Iris pigment epithelial cell (primary cell): ENCODE data around the gene ARID1B.

Experiments used
- DNase-seq: peaks from one replicate; pipeline ENCODE4 v3.0.0-alpha.2; 2011; ENCODE audit warnings: low read depth

Gene ARID1B

DNA sequence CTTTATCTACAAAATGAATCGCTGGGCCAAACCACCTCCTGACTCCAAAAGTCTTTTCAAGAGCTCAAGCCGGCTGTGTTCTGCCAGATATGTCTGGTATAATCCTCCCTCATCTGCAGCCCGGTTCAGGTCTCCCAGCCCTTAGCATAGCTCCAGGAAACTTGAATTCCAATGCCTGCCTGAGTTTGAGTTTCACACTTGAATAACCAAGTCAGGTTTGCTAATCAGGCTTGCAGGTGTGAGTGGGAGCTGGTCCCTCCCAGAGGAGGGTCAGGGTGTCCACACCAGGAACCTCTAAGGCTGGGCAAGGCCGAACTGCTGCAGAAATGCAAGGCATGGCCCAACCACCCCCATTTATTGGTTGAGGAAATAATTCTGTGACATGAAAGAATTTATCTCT lies 449.6 kb downstream of the ARID1B start:
- no peak for DNase-seq

DNA sequence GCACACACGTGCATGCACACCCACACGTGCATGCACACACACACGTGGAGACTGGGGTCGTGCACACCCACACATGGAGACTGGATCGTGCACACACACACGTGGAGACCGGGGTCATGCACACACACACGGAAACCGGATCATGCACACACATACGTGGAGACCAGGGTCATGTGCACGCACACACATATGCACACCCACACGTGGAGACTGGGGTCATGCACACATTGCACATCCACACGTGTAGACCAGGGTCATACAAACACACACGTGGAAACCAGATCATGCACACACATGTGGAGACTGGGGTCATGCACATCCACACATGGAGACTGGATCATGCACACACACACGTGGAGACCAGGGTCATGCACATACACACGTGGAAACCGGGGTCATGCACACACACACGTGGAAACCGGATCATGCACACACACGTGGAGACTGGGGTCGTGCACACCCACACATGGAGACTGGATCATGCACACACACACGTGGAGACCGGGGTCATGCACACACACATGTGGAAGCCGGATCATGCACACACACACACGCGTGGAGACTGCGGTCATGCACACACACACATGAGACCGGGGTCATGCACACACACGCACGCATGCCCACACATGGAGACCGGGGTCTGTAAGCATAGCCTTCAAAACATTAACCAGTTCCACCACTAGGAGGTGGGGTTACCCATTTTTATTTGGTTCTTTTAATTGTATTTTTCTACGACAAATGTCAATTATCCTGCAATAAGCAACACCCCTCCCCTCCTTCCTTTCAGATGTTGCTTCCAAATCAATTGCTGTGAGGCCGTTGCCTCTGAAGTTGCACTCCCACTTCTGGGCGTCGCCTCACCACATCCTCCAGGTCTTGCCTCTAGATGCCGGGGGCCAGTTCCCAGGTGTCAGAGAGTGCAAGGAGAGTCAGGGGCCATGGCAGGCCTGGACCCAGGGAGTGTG lies 450.3 kb downstream of the ARID1B start:
- DNase-seq, result no peak

DNA sequence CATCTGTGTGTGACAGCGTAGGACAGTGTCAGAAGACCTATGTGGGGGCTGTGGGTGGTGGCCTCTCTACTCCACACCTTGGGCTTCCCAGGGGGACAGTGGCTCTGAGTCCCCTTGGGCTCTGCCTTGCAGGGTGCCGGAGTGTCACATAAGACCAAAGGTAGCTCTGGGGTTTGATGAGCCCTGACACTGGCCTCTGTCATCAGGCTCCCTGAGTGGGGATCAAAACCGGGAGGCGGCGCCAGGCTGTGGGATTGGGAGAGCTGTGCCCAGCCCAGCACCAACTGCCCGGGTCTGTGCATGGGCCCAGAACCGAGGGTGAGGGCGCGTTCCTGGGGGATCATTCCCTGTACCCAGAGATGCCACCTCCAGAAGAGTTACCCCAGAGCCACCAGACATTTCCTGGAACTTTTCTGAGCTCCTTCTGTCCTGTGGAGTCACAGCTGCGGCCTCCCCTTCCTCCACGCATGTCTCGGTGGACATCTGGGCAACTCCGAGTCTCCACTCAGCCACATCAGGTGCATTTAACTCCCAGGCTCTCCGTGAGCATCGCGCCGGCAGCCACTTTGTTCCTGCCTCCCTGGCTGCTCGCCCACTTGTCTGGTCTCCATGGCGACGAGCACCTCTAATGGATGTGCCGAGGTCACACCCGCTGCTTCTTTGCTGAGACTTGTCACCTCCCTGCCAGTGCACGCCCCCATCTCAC lies 451.4 kb downstream of the ARID1B start:
- no peak for DNase-seq

DNA sequence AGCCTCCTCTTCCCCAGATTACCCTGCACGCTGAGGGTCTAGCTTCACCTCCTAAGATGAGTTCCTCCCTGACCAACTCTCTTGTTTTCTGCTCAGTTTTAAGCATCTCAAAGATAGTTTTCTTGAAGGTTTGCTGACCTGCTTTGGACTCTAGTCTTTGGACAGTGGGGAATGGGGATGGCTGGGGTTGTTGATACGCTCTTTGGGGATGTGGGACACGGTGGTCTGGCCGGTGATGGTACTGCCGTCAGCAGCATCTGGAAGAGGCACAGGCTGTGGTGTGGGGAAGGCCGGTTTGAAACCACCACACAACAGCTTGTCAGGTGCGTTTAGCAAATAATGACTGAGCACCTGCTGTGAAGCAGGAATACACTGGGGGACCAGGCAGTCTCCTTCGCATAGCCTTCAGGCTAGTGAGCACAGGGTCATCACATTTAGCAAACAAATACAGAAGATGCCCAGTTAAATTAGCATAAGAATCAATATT lies 452.0 kb downstream of the ARID1B start:
- DNase-seq, result no peak

DNA sequence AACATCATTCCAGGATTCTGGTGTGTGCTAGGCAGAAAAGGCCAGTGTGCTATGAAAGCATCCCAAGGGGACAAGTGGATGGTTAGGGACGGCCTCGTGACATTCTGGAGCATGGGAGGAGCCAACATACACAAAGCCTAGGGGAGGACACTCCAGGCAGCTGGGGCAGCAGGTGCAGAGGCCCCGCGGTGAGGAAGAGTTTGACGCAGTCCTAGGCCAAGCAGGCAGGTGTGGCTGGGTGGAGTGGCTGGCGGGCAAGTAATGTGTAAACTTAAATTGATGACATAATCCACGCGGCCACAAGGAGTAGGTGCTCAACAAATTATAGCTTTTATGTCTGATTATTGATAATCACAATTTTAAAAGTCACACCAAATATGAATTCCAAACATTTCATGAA lies 452.5 kb downstream of the ARID1B start:
- DNase-seq, result no peak

DNA sequence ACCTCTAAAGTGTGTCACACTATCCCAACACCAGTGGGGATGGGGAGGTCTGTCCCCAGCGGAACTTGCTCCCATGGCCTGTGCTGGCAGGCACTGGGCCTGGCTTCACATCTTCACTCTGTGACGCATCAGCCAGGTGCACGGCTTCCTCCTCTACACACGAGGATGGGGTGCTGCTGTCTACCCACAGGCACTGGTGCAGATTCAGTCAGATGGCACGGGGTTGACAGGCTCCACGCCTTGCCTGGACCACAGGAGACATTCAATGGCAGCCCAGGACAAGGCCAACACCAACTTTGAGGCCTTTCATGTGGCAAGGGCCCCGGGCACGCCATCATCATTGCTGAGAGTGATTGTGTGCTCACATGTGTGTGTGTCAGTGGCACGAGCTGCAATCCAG lies 453.7 kb downstream of the ARID1B start:
- no peak for DNase-seq

DNA sequence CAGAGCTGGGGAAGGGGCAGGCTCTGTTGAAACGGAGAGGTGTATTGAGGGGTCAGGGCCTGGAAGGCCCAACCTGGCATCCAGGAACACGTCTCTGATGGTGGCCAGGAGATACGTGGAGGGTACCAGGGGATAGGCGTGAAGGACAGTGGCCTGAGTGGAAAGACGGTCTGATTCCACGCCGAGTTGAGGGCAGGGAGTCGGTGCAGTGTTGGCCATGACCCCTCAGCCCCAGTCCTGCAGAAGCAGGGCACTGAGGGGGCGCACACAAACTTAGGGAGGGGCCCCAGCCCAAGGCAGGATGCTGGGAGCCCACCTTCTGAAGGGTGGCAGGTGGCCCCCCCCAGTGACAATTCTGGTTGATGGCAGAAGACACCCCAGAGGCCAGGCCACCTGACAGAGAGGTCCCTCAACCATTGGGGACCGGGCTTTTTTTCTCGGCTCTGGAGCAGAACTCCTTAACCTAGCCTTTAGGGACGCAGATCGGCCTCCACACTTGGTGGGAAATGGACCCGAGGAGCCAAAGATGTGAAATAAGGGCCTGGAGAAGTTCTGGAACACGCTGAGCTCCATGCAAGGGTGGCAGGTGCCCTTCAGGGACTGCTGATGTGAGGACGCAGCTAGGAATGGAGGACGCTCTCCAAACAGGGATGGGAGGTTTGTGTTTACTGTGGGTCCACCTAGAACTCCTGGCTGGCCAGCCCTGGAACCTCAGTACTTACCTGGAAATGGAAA lies 455.1 kb downstream of the ARID1B start:
- DNase-seq, result no peak

DNA sequence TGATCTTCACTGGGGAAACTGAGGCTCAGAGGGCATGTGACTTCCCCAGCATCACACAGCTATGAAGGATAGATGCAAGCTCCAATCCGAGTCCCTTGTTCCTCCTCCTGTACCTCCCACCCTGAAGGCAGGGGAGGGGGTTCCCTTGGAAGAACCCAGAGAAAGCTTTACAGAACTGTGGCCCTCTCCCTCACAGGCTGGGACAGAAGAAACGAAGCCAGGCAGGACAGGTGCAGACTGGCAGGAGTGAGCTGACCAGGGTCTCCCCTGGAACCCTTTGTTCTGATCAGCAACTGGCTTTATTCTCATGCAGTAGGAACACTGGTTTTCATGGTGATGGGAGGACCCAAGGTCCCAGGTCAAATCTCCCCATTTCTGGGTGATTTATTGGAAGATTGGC lies 456.0 kb downstream of the ARID1B start:
- no peak for DNase-seq

DNA sequence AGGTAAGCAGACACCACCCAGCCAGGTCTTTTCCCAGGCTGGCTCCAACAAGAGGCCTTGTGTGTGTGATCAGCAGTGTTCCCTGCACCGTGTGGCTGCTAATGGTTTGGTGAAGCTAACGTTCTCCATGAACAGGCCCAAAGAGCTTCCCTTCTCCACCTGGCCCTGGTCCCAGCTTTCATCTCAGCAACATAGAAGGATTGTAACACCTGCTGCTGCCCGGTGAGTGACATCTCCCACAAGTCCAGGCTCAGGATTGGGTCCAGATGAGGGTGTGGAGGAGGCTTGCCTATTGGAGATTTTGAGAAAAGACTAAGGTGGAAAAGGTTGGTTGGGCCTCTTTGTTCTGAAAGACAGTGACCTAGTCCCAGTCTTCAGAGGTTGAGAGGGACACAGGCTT lies 456.5 kb downstream of the ARID1B start:
- no peak for DNase-seq

DNA sequence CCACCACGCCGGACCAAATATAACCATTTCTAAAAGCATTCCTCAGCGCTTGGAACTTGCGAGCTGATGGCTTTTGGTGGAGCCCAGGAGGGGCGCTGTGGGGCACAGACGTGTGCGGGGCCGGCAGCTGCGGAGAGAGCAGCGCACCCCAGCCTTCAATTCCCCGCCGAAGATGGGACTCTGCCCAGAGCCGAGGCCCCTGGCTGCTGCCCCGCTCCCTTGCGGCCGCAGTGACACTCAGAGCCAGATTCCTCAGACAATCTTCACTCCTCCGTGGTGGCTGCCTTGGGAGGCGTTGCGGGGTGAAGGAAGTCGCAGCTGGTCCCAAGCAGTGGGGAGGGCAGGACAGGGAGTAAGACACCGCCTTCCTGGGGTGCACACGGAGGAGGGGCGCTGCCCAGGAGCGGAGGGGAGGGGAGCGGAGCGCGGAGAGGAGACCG lies 458.4 kb downstream of the ARID1B start:
- DNase-seq, result peak; percentile 66

DNA sequence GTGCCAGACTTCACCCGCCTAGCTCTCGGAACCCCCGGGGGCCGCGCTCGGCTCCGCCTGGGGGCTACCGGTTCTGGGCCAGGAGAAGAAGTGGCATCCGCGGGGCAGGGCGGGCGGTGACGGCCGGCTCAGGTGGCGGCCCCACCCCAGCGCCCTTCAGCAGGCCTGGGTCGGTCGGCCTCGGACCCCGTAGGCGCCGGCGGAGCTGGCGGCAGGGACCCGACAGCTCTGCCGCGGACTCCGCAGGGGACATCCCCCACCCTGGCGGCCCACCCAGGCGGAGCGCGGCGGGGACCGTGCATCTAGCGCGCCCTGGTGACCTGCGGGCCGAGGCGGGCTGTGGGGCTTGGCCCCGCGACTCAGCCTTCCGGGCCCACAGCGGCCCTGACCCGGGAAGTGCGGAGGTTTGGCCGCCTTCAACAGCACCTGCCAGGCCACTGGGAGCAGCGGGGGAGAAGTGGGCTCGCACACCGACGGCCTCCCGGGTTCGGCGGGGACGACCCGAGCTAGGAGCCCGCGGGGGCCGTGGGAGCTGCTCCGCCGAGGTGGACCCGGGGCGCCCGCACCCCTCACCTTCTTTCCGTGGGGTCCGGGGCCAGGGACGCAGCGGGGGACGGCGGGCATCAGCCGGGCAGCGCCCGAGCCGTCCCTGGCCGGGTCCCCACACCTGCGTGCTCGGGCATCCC lies 459.0 kb downstream of the ARID1B start:
- no peak for DNase-seq

DNA sequence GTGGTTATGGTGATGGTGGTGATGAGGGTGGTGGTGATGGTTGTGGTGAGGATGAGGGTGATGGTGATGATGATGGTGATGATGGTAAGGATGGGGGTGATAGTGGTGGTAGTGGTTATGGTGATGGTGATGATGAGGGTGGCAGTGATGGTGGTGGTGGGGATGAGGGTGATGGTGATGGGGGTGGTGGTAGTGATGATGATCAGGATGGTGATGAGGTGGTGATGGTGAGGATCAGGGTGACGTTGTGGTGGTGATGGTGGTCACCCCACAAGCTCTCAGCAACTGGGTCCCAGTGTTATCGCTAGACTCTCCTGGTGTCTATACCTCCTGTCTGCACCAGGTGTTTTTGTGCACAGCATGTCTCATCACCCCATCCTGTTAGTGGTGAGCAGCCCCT lies 461.2 kb downstream of the ARID1B start:
- DNase-seq, result no peak

DNA sequence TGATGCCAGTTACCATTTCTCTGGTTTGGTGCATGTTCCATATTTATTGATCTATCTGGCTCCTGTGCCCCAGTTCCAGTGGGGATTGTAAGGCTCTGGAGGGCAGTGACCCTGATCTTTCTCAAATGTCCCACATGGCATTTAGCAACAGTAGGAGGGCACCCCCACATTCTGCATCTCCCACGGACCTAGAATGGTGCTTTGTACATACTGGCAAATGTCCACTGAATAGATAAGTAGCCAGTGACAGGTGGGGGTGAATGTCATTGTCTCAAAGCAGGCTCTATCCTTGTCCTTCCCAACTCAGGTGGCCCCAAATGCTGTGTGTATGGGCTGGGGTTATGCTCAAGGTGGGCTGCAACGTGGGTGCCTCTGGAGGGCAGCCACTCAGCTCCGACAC lies 462.0 kb downstream of the ARID1B start:
- DNase-seq, result no peak

DNA sequence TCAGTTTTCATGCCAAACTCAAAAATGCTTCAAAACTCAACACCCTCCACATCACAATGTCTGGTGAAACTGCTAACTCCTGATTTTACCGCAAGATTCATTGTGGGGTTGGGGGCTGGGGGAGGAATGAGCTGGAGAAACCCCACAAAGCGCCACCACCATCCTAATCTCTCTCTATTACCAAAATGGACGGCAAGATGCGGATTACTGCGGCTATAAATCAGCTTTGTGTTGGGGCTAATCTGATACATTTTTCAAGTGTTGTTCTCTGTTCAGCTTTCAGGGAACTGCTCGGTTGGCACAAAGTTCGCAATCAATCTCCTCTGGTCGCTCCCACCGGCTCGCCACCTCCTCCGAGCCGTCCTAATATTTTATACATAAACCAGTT lies 462.5 kb downstream of the ARID1B start:
- no peak for DNase-seq

DNA sequence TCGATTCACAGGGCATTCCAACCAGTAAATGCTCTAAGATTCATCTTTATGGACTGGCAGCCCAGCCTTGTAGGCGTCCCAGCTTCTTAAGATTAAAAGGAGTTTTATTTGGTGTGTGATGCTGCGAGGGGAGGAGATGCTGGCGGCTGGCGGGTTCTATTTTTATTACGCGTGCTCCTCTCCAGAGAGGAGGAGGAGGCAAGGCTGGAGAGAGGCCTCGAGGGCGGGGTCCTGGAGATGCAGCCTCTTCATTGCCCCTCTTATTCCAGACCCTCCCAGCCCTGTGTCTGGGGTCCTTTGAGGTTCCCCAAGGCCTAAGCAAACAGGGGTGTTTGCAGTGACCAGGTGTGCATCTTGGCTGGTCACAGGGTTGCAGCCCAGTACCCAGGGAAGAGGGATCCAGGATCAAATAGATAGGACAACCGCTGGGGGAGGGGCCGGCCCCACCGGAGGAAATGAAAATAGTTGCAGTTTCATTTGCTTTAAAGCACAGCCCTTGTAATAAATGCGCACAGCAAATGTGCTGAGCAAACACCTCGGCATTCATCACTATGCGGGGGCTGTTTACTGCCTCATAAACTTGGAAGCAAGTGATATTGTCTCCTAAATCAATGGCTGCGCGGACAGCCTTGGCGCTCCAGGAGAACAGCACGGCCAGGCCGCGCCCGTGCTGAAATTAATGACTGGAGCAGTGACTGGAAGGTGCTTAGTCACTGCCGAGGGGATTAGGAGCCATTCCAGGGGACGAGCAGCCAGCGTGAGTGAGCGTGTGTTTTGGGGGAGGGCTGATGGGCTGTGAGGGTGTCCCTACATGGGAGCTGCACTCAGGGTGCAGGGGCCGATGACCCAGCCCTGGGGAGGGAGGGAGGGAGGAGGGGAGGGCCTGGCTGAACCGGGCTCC lies 463.1 kb downstream of the ARID1B start:
- peak; percentile 40 for DNase-seq

DNA sequence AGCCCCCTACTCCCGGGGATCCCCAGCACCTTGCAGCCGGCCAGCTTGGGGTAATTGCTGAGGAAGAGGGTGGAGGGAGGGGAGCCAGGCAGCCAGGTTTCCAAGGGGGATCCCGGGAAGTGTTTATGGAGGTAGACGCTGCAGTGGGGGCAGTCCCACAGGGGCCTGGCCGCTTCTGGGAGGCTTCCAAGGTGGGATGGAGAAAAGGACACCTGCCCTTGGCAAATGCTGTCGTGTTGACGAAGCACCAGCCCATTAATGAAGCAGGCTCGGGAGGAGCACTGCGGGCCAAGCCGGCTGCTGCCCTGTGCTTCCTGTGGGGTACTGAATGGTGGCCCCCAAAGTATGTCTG lies 463.8 kb downstream of the ARID1B start:
- no peak for DNase-seq

DNA sequence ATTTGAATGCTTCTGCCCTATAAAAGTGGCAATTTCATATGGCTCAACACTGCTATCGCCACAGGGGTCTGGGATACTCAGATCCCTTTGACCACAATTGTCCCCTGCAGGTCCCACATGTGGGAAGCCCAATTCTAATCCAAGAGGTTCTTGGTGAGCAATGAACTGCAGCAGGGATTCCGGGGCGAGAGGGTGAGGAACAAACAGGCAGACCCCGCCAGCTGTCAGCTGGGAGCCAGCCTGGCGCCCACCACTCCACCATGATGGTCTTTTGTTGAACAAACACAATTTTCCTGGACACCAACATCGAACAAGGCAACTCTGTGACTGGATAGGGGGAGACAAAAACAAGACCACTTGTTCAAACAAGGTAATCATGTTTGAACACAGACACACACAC lies 465.6 kb downstream of the ARID1B start:
- no peak for DNase-seq

DNA sequence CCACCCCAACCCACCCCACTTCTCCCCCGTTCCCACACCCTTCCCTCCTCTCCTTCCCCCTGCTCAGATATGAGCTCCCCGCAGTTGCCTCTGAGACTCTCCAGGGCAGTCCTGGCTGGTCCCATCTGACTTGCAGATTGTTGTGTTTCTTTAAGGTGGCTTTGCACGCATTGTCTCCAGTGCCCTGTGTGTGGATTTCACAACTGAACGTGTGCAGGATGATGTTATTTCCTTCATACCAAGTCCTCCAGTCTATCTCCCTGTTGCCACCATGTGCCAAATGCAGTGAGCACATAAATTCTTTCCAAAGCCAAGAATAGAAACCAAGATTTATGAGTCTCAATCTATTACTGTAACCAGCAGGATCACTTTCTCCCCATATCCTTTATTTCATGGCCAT lies 467.0 kb downstream of the ARID1B start:
- peak; percentile 82 for DNase-seq

DNA sequence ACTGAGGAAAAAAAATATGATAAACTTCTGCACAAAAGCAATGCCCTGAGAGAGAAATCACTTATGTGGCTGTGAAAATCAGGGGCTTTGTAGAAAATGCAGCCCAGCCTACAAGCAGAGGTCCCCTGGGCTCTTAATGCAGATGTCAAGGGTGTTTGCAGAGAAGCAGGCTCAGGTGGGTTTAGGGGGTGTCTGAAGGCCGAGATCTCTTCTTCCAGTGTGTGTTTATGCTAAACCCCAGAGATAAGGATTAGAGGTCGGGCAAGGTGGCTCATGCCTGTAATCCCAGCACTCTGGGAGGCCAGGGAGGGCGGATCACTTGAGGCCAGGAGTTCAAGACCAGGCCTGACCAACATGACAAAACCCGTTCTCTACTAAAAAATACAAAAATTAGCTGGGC lies 467.6 kb downstream of the ARID1B start:
- DNase-seq, result no peak

DNA sequence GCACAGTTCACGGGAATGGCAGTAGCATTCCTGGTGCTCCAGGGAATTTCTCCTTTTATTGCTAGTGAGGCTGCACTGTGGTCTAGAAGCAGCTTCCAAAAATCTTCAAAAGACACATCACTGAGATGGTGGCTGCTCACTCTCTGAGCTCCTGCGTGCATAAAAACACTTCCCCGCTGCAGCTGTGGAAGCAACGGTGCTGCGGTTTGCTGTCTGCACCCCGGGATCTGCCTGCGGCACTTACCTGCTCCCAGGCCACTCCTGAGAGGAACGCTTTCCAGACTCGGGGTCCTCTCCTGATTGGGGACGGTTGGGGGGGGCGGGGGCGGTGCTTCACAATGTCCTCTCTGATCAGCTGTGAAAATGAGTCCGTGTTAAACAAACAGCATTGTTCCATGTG lies 468.3 kb downstream of the ARID1B start:
- DNase-seq, result no peak

DNA sequence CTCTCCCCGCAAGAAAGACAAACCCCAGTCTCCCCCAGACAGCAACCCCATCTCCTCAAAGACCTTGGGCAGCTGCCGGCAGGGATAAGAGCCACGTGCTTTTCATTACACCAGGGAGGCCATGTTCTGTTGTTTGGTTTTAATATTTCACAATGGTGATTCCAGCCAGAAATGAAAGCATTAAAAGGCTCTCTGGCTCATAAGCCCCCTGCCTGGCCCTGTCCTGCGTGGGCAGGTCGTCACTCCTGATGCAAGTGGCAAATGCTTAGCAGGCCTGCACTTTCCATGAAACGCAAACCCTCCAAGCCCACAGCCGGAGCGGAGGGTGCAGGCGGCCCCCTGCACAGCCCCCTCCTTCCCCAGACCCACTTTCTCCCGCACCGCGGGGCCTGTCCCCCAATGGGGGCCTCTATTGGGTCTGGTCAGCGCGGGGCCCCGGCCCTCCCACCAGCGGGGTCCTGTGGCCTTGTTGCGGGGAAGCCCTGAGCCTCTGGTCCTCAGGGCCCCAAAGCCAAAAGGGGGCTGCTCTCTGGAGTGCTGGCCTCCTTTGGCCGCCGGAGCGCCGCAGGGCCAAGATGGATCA lies 469.0 kb downstream of the ARID1B start:
- DNase-seq, result peak; percentile 78
